ENCODE measurements around the gene ZNF143.
"Not testable (repeated sequence)": the region's sequence is repeated elsewhere in the genome, so short reads cannot be mapped to it uniquely, and the experiment has no call there.

Gene ZNF143

DNA sequence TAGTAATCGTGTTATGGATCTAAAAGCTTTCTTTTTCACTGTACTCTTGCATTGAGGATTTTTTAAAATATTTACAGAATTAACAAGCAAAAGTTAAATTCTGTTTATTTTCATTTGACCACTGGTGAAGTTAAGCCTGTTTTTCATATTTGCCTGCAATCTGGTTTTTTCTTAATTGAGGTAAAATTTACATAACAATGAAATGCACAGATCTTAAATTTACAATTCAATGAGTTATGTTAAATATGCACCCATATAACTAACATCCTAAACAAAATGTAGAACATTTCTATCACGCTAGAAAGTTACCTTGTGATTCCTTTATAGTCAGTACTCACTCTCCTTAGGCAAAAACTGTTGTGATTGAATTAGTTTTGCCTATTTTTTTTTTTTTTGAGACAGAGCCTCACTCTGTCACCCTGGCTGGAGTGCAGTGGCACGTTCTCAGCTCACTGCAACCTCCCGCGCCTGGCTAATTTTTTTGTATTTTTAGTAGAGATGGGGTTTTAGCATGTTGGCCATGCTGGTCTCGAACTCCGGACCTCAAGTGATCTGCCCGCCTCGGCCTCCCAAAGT lies 58.1 kb downstream of the ZNF143 start:
- TF ChIP-seq ZNF274 (IDR thresholded peaks at IDR 0.05; ENCODE audit: low read depth, low read length), result no peak
- H3K4me3 ChIP-seq (ENCODE audit: low read length), result no peak overlapping the region

DNA sequence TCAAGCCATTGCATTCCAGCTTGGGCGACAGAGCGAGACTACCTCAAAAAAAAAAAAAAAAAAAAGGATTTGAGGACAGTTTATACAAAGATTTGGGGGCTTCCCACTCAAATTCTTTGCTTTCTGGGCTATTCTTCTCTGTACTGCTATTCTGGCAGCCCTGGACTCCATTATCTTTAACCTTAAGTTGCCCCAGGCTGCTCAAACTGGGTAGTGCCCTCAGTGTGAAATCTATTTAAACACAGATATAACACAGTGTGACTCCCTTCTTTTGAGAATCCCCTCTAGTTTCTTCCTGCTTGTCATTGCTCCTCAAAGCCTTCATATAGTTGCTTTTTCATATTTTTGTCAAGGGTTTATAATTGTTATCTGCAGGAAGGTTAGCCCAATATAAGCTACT lies 63.2 kb downstream of the ZNF143 start:
- no peak overlapping the region for H3K4me3 ChIP-seq (ENCODE audit: low read length)
- no peak for TF ChIP-seq ZNF274 (IDR thresholded peaks at IDR 0.05; ENCODE audit: low read depth, low read length)

DNA sequence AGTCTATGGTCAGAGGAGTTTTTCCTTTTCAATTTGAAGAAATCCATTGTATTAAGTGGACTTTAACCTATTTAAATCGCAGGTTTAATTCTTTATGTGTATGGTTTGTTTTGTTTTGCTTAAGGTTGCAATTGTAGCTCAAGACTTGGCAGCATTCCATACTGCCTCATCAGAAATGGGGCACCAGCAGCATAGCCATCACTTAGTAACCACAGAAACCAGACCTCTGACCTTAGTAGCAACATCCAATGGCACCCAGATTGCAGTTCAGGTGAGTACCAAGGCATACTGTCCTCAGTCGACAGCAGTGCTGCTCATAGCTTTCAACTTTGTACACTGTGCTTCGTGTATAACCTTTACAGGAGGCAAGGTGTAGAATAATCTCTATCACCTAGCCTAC lies 64.3 kb downstream of the ZNF143 start:
- TF ChIP-seq ZNF274 (IDR thresholded peaks at IDR 0.05; ENCODE audit: low read depth, low read length), result no peak
- H3K4me3 ChIP-seq (ENCODE audit: low read length), result no peak overlapping the region

DNA sequence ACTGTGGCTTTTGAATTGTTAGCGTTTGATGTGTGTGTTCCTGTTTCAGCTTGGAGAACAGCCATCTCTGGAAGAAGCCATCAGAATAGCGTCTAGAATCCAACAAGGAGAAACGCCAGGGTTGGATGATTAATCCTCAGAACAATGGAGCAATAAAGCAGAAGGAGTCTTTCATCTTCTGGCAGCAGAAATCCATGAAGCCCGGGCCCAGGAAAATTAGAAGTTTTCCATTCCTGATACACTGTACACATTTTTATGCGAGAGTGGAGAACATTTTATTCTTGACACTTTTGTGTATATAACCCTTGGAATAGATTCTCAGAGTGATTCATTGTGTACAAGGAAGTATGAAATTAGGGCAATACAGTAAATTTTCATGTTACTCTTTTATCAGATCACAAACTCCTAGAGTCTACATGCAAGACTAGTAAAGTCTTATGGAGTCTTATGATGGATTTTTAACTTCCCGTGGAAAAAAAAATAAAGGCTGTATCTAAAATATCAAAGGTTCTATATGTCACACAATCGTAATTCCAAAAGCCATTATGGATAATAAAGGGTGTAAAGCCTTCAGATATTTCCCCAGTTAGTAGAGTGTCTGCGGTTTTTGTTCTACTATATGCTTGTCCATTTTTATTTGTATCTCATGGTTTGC lies 66.8 kb downstream of the ZNF143 start:
- no peak for TF ChIP-seq ZNF274 (IDR thresholded peaks at IDR 0.05; ENCODE audit: low read depth, low read length)
- no peak overlapping the region for H3K4me3 ChIP-seq (ENCODE audit: low read length)

DNA sequence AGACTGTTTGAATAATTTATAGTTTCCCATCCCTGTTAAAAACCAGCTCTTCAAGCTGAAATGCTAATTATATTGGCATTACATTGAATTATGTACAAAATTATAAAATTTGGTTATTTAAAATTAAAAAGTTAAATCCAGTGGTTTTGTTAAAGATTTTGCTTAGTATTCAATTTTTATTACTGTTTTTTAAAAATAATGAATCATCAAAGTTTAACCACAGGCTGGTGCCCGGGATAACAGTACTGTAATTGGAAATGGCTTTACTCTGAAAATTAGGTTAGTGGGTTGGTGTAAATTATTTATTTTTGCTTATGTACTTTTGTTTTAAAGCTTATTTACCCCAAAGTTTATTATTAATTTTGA lies 67.3 kb downstream of the ZNF143 start:
- no peak for TF ChIP-seq ZNF274 (IDR thresholded peaks at IDR 0.05; ENCODE audit: low read depth, low read length)
- no peak overlapping the region for H3K4me3 ChIP-seq (ENCODE audit: low read length)

DNA sequence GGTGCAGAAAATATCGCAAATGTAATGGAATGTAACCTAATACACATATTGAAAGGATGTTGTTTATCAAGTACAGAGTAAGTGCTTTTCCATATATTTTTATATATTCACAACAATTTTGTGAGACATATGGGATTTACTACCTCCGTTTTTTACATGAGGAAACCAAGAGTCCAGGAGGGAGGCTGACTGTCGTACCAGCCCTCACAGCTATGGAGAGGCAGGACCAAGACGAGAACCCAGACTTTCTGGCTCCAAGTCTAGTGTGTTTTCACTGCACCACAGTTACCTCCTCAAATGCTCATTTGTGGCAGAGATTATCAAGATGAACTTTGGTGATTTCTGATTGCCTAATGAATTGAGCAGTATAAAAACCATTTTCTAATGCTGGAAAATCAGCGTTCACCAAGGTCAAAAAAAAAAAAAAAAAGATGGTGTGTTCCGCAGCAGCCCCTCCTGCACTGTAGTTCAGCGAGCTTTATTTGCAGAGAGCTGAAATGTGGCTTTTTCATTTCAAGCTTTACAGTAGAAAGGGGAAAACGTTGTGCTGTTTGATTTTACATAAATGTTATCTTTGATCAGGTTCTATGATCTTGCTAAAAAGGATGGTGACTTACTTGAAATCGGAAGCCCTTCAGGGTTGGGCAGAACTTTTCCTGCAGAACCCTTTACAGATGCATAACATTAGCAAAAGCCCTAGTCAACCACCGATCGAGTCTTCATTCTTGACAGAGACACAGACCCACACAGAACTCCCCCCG lies 67.9 kb downstream of the ZNF143 start:
- no peak overlapping the region for H3K4me3 ChIP-seq (ENCODE audit: low read length)
- TF ChIP-seq ZNF274 (IDR thresholded peaks at IDR 0.05; ENCODE audit: low read depth, low read length), result no peak

DNA sequence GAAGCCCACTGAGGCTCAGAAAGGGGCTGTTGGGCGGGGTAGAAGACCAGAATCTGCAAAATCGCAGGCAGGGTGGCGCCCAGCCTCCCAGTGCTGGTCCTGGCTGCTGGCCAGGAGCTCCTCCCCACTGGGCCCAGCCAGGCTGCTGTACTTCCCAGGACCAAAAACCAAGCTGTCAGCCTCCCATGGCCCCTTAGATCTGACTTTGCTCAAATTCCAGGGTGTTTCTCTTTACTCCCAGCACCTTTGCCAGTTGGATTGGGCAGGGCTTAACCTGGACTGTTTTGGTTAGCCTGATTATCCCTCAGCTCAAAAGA lies 68.5 kb downstream of the ZNF143 start:
- TF ChIP-seq ZNF274 (IDR thresholded peaks at IDR 0.05; ENCODE audit: low read depth, low read length), result no peak
- no peak overlapping the region for H3K4me3 ChIP-seq (ENCODE audit: low read length)

DNA sequence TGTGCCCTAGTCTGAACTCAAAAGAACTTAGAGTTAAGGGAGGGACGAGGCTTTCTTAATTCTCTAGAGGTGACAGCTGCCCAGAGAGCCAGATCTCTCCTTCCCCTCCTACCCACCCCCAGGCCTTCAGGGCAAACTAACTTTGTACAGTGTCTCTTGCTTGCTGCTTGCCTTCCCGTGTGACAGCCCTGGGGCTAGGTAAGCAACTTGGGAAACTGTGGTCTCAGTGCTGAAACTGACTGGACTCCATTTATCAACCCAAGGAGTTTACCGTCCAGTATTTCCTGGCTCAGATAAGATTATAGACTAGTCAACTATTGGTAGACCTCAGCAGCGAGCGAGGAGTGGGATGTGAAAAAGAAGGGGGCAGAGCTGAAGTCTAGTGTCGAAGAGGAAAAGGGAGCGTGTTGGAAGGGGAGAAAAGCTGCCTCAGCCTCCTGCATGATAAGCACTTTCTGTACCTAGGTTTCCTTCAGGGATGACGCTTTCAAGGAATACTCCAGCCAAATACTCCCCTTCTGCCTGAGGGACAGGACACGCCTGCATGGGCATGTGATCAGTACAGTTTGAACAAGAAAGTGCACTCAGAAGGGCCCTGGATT lies 69.3 kb downstream of the ZNF143 start:
- TF ChIP-seq ZNF274 (IDR thresholded peaks at IDR 0.05; ENCODE audit: low read depth, low read length), result no peak
- no peak overlapping the region for H3K4me3 ChIP-seq (ENCODE audit: low read length)

DNA sequence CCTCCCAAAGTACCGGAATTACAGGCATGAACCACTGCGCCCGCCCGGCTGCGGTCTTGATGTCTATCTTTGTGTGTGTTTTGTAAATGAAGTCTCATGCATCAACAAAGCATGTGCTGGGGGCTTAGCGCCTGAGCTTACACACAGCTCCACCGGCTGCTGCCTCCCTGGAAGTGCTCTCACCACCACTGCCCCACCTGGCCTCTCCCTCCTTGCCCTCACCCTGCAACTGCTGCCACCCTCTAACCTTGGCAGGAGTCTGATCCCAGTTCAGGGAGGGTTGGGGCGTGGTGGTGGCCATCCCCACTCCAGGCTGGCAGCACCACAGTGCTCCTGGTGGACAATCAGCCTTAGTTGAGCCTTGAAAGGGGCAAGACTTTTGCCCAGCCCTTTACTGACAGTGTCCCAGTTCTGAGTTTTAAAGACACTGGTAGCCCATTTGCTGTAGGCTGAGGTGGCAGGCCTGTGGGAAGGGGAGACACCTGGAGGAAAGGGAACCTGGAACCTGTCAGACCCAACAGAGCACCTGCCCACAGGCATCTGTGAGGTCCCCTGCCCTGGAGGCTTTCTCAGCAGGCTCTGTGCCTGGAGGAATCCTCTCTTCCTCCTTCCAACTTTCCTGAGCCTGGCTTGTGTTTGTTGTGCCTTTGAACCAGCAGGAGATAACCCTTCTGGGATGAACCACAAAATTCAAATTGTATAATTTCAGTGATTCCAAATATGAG lies 70.3 kb downstream of the ZNF143 start:
- TF ChIP-seq ZNF274 (IDR thresholded peaks at IDR 0.05; ENCODE audit: low read depth, low read length), result no peak
- H3K4me3 ChIP-seq (ENCODE audit: low read length), result no peak overlapping the region

DNA sequence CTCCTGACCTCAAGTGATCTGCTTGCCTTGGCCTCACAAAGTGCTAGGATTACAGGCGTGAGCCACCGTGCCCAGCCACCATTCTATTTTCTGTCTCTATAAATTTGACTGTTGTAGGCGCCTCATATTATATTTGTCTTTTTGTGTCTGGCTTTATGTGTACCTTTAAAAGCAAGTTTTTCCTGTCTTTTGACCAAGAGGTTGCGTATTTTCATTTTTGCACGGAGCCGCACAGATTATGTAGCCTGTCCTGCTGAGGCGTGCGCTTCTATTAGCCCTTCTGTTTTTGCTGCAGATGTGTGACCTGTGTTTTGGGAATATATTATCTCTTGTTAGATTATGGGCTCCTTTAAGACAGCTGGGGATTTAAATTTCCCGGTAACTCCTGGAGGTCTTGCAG lies 72.2 kb downstream of the ZNF143 start:
- TF ChIP-seq ZNF274 (IDR thresholded peaks at IDR 0.05; ENCODE audit: low read depth, low read length), result no peak
- no peak overlapping the region for H3K4me3 ChIP-seq (ENCODE audit: low read length)

DNA sequence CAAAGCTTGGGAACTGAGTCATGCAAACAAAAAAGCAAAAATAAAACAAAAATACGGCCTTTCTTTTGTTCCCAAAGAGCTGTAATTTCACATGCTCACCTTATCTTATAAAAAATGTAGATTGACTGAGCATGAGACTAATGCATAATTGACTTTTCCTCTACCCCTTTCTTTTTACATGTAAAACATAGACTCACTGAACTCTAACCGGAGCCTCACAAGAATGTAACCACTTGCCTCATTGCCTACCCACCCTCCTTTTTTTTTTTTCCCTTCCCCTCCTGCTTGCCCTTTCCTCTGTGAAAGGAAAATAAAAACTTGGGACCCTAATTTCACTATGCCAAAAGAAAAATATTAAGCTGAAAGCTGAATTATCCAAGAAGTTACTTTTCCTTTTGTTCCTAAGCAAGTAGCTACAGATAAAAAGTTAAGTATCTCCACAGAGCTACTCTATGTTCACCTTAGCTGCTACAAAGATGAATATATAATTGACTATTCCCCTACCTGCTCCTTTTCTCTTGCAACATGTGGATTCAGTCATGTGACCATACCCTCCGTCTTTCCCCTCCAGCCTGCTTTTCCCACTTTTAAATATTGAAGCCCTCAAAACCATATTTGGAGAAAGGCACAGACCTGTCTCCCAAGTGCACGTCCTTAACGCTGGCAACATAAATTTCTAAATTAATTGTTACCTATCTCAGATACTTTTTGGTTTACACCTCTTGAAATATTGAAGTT lies 73.1 kb downstream of the ZNF143 start:
- TF ChIP-seq ZNF274 (IDR thresholded peaks at IDR 0.05; ENCODE audit: low read depth, low read length), result no peak
- no peak overlapping the region for H3K4me3 ChIP-seq (ENCODE audit: low read length)

DNA sequence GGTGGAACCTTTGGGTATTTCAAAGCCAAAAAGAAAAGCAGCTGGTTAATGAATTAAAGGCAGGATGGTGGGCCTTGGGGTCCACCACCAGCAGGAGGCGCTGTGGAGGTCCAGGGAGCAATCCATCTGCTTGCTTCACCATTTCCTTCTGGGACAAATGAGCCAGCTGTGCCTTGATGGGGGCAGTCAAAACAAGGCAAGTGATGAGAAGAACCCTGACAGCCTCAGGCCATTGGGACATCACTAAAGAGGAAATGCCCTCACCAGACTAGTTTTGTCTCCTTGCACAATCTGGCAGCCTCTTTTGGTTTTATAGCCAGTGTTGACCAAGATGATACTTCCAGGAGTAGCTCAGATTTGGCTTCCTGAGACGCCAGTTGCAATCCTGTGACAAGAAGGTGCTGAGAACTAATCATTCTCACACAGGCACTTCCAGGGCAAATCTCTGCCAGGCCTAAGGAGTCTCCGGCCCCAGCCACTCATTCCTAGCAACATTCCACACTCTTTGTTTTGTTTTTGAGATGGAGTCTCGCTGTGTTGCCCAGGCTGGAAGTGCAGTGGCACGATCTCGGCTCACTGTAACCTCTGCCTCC lies 74.5 kb downstream of the ZNF143 start:
- H3K4me3 ChIP-seq (ENCODE audit: low read length), result no peak overlapping the region
- no peak for TF ChIP-seq ZNF274 (IDR thresholded peaks at IDR 0.05; ENCODE audit: low read depth, low read length)

DNA sequence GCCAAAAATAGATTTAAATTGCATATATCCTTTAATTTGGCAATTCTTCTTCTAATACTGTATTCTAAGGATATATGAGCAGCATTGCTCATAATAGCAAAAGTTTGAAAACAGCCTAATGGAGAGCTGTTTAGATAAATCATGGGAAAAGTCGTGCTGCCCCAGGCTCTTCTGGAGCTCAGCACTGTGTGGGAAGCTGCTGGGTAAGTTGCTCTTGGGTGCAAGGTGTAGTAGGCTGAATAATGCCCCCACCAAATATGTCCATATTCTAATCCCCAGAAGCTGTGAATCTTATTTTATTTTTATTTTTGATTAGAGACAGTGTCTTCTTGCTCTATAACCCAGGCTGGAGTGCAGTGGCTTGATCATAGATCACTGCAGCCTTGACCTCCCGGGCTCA lies 77.7 kb downstream of the ZNF143 start:
- no peak for TF ChIP-seq ZNF274 (IDR thresholded peaks at IDR 0.05; ENCODE audit: low read depth, low read length)
- no peak overlapping the region for H3K4me3 ChIP-seq (ENCODE audit: low read length)

DNA sequence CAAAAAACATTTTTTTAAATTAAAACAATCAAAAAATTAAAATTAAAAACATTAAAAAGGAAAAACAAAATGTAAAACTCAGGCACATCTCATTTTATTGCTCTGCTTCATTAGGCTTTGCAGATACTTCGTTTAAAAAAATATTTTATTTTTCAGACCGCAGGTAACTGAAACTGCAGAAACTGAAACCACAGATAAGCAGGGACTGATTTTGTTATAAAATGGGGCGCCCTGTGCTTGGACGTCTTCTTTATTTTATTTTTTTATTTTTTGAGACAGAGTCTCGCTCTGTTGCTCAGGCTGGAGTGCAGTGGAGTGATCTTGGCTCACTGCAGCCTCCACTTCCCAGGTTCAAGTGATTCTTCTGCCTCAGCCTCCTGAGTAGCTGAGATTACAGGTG lies 88.4 kb downstream of the ZNF143 start:
- H3K4me3 ChIP-seq (ENCODE audit: low read length), result not testable (repeated sequence)
